ENCODE results near the gene HMSD.

- TF ChIP-seq EP300 (IDR thresholded peaks at IDR 0.05; ENCODE audit: borderline replicate concordance) = no peak
- no peak for TF ChIP-seq REST (IDR thresholded peaks at IDR 0.05; ENCODE audit: low read depth)
- no peak for TF ChIP-seq TAF1 (IDR thresholded peaks at IDR 0.05; ENCODE audit: low read depth)
- TF ChIP-seq EGR1 (IDR thresholded peaks at IDR 0.05) = no peak
- no peak for TF ChIP-seq TCF12 (IDR thresholded peaks at IDR 0.05; ENCODE audit: low read depth)
- no peak for TF ChIP-seq ZBTB7A (IDR thresholded peaks at IDR 0.05; ENCODE audit: low read depth)
- no peak for TF ChIP-seq CEBPB (IDR thresholded peaks at IDR 0.05)
- TF ChIP-seq USF1 (IDR thresholded peaks at IDR 0.05) = no peak
- no peak for TF ChIP-seq CREB1 (IDR thresholded peaks at IDR 0.05; ENCODE audit: low read depth)
Observed at GRCh38 chr18:63963615-63964256, 14.6 kb downstream of the HMSD start.
